Right lobe of liver (tissue), 6 donors: ENCODE data around the gene DNAJC5. TPM values are rescaled to one million over a fixed set of nuclear protein-coding genes. Genes with fewer than 3 reads are reported as not detected.
"Not testable (repeated sequence)": the region's sequence is repeated elsewhere in the genome, so short reads cannot be mapped to it uniquely, and the experiment has no call there.

Source experiments
- ATAC-seq, 4 donors: fragments of 200-7000 bp; cut with Tn5 transposase; one replicate each; pipeline ENCODE4 v1.9.1; 2020; ENCODE audit warnings: mild to moderate bottlenecking in 4 of 4, moderate library complexity in 4 of 4
- DNase-seq, 3 donors: peaks; one replicate each; pipeline ENCODE4 v3.0.0-alpha.2; 2020
- H3K27ac ChIP-seq, 3 donors: fragments of 200-600 bp; one replicate each; pipeline ENCODE4 v1.8.0; 2022
- H3K27me3 ChIP-seq, 2 donors: fragments of 200-600 bp; one replicate each; pipeline ENCODE4 v1.8.0; 2022
- H3K36me3 ChIP-seq, 4 donors: fragments of 200-600 bp; sonication (generic) in 1 of 4; one replicate each; pipeline versions ENCODE4 v1.5.1 to v1.8.0; 2017 to 2022; ENCODE audit warnings: control low read depth in 1 of 4
- H3K4me1 ChIP-seq, 4 donors: fragments of 200-600 bp; sonication (generic) in 1 of 4; one replicate each; pipeline versions ENCODE4 v1.5.1 to v1.8.0; 2017 to 2022; ENCODE audit warnings: control low read depth in 1 of 4
- H3K4me3 ChIP-seq, 3 donors: fragments of 200-600 bp; one replicate each; pipeline ENCODE4 v1.8.0; 2022
- H3K9me3 ChIP-seq, 4 donors: fragments of 200-600 bp; sonication (generic) in 1 of 4; one replicate each; pipeline versions ENCODE4 v1.5.1 to v1.8.0; 2017 to 2022; ENCODE audit warnings: control low read depth in 1 of 4
- CTCF ChIP-seq, 4 donors: fragments of 200-600 bp in 3 of 4; fragments of 450-650 bp in 1 of 4; IDR thresholded peaks; one replicate each; pipeline versions ENCODE4 v1.5.1 to v1.8.0; 2016 to 2022; ENCODE audit warnings: antibody characterized with exemption in 4 of 4, mild to moderate bottlenecking in 2 of 4
- POLR2A ChIP-seq: fragments of 450-650 bp; IDR thresholded peaks from one replicate; pipeline ENCODE4 v1.6.1; 2017; ENCODE audit warnings: antibody characterized with exemption, mild to moderate bottlenecking
- WGBS: methylation state at CpG from one replicate; pipeline ENCODE4 v1.1.6; 2018; ENCODE audit warnings: low coverage, low lambda C conversion rate; ENCODE audit not compliant: insufficient coverage; ENCODE audit errors: missing lambda C conversion rate; 5-methylcytosine and 5-hydroxymethylcytosine counted together
- intact Hi-C, 2 donors: fragments of 100-400 bp; cut with DNase I; formaldehyde crosslinking; loops; one replicate each; pipeline versions ENCODE4 v1.11.2 to v1.14.1; 2022
- total RNA-seq, 6 experiments: library from RNA; depleted of rRNA in 2 of 6; stranded (reverse); fragments of >200 nt in 2 of 6; fragmentation: NEBNext Ultra II Directional in 3 of 6; extraction: Animal tissue kit (Norgen Biotek cat#: 25700) in 3 of 6; gene quantifications; one replicate each; pipeline versions ENCODE4 v1.1.0 to v1.2.4, GENCODE V29; 2016 to 2023
- donor health status: DM: no; HTN: yes; CAD: no.
- donor health status: DM: no; HTN: no; CAD: no.
- donor health status: DM: no; HTN: no; CAD: no.
- donor health status: DM: no; HTN: yes; CAD: no.
- donor health status: DM: no; HTN: yes; CAD: no.

DNAJC5 gene
- total RNA-seq, 6 experiments from 2014 or later: 10.7 to 26.0 (median 15.1) TPM

- no peak for ATAC-seq
- H3K4me1 ChIP-seq: peaks cover 2 to 27% (median 9%) of the 10 kb centered on the region in 4 donors
- no peak overlapping the region for H3K4me3 ChIP-seq
- TF ChIP-seq POLR2A: no peak
- no peak for TF ChIP-seq CTCF (IDR thresholded peaks at IDR 0.05)
- WGBS: no CpG with 5 or more reads among the region's 4 CpGs
- H3K27ac ChIP-seq: no peak overlapping the region
- no peaks in the 10 kb centered on the region for H3K27me3 ChIP-seq
- intact Hi-C loops: no loop called here
- DNase-seq: no peak
- peaks cover 0 to 24% (median 10%) of the 10 kb centered on the region in 4 donors for H3K36me3 ChIP-seq
- no peaks in the 10 kb centered on the region for H3K9me3 ChIP-seq
Measured at GRCh38 chr20:63958471-63958870, 63.5 kb downstream of the DNAJC5 start.

GRCh38 chr20:63958964-63959698 lies 64.2 kb downstream of the DNAJC5 start:
- Histone ChIP-seq H3K4me3 (no peak overlapping the region), H3K9me3 (no peaks in the 10 kb centered on the region), H3K27ac (no peak overlapping the region), H3K36me3 (peaks cover 0 to 30% (median 15%) of the 10 kb centered on the region in 4 donors), H3K27me3 (no peaks in the 10 kb centered on the region), H3K4me1 (peaks cover 2 to 22% (median 8%) of the 10 kb centered on the region in 4 donors)
- TF ChIP-seq POLR2A: no peak
- TF ChIP-seq CTCF (IDR thresholded peaks at IDR 0.05): no peak
- DNase-seq (no peak), ATAC-seq (no peak)
- intact Hi-C loops: no loop called here
- 100% methylated on average over 1 of the region's 10 CpGs for WGBS

GRCh38 chr20:63959699-63960075 lies 64.8 kb downstream of the DNAJC5 start:
- no peak for TF ChIP-seq CTCF (IDR thresholded peaks at IDR 0.05)
- TF ChIP-seq POLR2A: no peak
- Histone ChIP-seq H3K4me1 (peaks cover 2 to 16% (median 5%) of the 10 kb centered on the region in 4 donors), H3K36me3 (peaks cover 0 to 34% (median 16%) of the 10 kb centered on the region in 4 donors), H3K9me3 (no peaks in the 10 kb centered on the region), H3K4me3 (no peak overlapping the region), H3K27me3 (no peaks in the 10 kb centered on the region), H3K27ac (no peak overlapping the region)
- no peak for DNase-seq
- ATAC-seq: no peak
- no CpG with 5 or more reads among the region's 17 CpGs for WGBS
- intact Hi-C loops: no loop called here

GRCh38 chr20:63960654-63961621 lies 66.0 kb downstream of the DNAJC5 start:
- H3K27me3 ChIP-seq, intact Hi-C loops, H3K27ac ChIP-seq, ATAC-seq, H3K4me3 ChIP-seq, H3K9me3 ChIP-seq, H3K4me1 ChIP-seq: not testable (repeated sequence)
- DNase-seq: peak in 1 of 3 donors; percentile 17
- 100% methylated on average over 2 of the region's 15 CpGs for WGBS
- peaks cover 0 to 34% (median 16%) of the 10 kb centered on the region in 4 donors for H3K36me3 ChIP-seq
